IMR-90 (cell line): ENCODE data around the gene DHX29. TPM values are rescaled to one million over a fixed set of nuclear protein-coding genes. Genes with fewer than 3 reads are reported as not detected.

ENCODE experiments used
- ATAC-seq: fragments of 200-7000 bp; cut with Tn5 transposase; 2 replicates; pipeline ENCODE4 v1.9.1; 2020; ENCODE audit warnings: low read depth, mild to moderate bottlenecking, moderate library complexity
- BruUV-seq: library from RNA; stranded (reverse); fragments of 400-500 nt; replicated peaks from 2 replicates; lab custom pipeline; 2021; lab: Mats Ljungman, UMichigan
- CTCF ChIA-PET: fragments of 300-600 bp; formaldehyde crosslinking; extraction: SDS; loops from one replicate; lab custom pipeline; 2021; ENCODE audit warnings: antibody characterized with exemption; lab: Yijun Ruan, JAX
- POLR2A ChIA-PET: fragments of 300-600 bp; sonication (Branson Sonifier 250); formaldehyde crosslinking; loops from one replicate; lab custom pipeline; 2022; ENCODE audit warnings: antibody characterized with exemption; ENCODE audit not compliant: unreplicated experiment; lab: Charles Lee
- DNase-seq: peaks from one replicate; pipeline ENCODE4 v3.0.0; 2013
- H2AFZ ChIP-seq: replicated peaks from 2 replicates; pipeline ENCODE3; 2013; ENCODE audit warnings: low read length, mild to moderate bottlenecking; ENCODE audit not compliant: poor library complexity
- H2AK5ac ChIP-seq: 2 replicates; pipeline ENCODE4 v1.6.1; 2013; ENCODE audit warnings: low read depth, low read length, inconsistent platforms
- H2AK9ac ChIP-seq: replicated peaks from 2 replicates; pipeline ENCODE3; 2013; ENCODE audit warnings: mild to moderate bottlenecking, low read depth, low read length, moderate library complexity; ENCODE audit not compliant: poor library complexity
- H2BK120ac ChIP-seq: 2 replicates; pipeline ENCODE4 v1.6.1; 2013; ENCODE audit warnings: low read depth, low read length, inconsistent platforms
- H2BK15ac ChIP-seq: 3 replicates; pipeline ENCODE4 v1.6.1; 2013; ENCODE audit warnings: low read depth, low read length, inconsistent platforms
- H2BK20ac ChIP-seq: 2 replicates; pipeline ENCODE4 v1.6.1; 2013; ENCODE audit warnings: low read depth, mild to moderate bottlenecking, inconsistent platforms, low read length, moderate library complexity
- H2BK5ac ChIP-seq: 2 replicates; pipeline ENCODE4 v1.6.1; 2013; ENCODE audit warnings: mild to moderate bottlenecking, low read depth, low read length, inconsistent platforms; ENCODE audit not compliant: poor library complexity, severe bottlenecking
- H3K14ac ChIP-seq: replicated peaks from 2 replicates; pipeline ENCODE4 v1.6.1; 2013; ENCODE audit warnings: low read depth, low read length, inconsistent platforms
- H3K18ac ChIP-seq: 2 replicates; pipeline ENCODE4 v1.6.1; 2013; ENCODE audit warnings: low read depth, low read length, control low read depth
- H3K23ac ChIP-seq: 2 replicates; pipeline ENCODE4 v1.6.1; 2013; ENCODE audit warnings: low read depth, low read length, inconsistent platforms
- H3K27ac ChIP-seq: 2 replicates; pipeline ENCODE4 v1.5.1; 2013; ENCODE audit warnings: mild to moderate bottlenecking, control low read depth, low read length; ENCODE audit not compliant: insufficient read depth
- H3K27me3 ChIP-seq: 2 replicates; pipeline ENCODE4 v1.6.1; 2013; ENCODE audit warnings: low read length; ENCODE audit not compliant: control insufficient read depth, insufficient read depth
- H3K36me3 ChIP-seq: 2 replicates; pipeline ENCODE4 v1.6.1; 2013; ENCODE audit warnings: low read length, mixed read lengths; ENCODE audit not compliant: control insufficient read depth, insufficient read depth
- H3K4ac ChIP-seq: 2 replicates; pipeline ENCODE4 v1.6.1; 2013; ENCODE audit warnings: low read depth, low read length, inconsistent platforms
- H3K4me1 ChIP-seq: 2 replicates; pipeline ENCODE4 v1.6.1; 2013; ENCODE audit warnings: low read length, mixed read lengths; ENCODE audit not compliant: control insufficient read depth, insufficient read depth
- H3K4me2 ChIP-seq: 2 replicates; pipeline ENCODE4 v1.6.1; 2013; ENCODE audit warnings: low read depth, mild to moderate bottlenecking, control low read depth, low read length, moderate library complexity
- H3K4me3 ChIP-seq: 2 replicates; pipeline ENCODE4 v1.5.1; 2013; ENCODE audit warnings: low read depth, mild to moderate bottlenecking, control low read depth, low read length, moderate library complexity; ENCODE audit not compliant: insufficient read depth
- H3K56ac ChIP-seq: 2 replicates; pipeline ENCODE4 v1.6.1; 2013; ENCODE audit warnings: low read length, inconsistent platforms; ENCODE audit not compliant: insufficient read depth; ENCODE audit errors: extremely low read depth
- H3K79me1 ChIP-seq, 2 experiments: 2 replicates each; pipeline ENCODE4 v1.6.1; 2013; ENCODE audit warnings: low read length in 2 of 2, inconsistent platforms in 1 of 2, low read depth in 1 of 2
- H3K9ac ChIP-seq: 2 replicates; pipeline ENCODE4 v1.6.1; 2013; ENCODE audit warnings: low read depth, low read length, control low read depth
- H3K9me1 ChIP-seq: 2 replicates; pipeline ENCODE4 v1.6.1; 2013; ENCODE audit warnings: low read length, inconsistent platforms; ENCODE audit not compliant: insufficient read depth
- H3K9me3 ChIP-seq: 2 replicates; pipeline ENCODE4 v1.6.1; 2013; ENCODE audit warnings: low read length; ENCODE audit not compliant: control insufficient read depth, insufficient read depth
- H4K20me1 ChIP-seq: 2 replicates; pipeline ENCODE4 v1.6.1; 2013; ENCODE audit warnings: low read length, inconsistent platforms; ENCODE audit not compliant: insufficient read depth
- H4K5ac ChIP-seq: 2 replicates; pipeline ENCODE4 v1.6.1; 2013; ENCODE audit warnings: mild to moderate bottlenecking, low read depth, low read length, control low read depth
- H4K8ac ChIP-seq, 2 experiments: 2 replicates each; pipeline ENCODE4 v1.6.1; 2013; ENCODE audit warnings: low read depth in 2 of 2, low read length in 2 of 2, control low read depth in 1 of 2, inconsistent platforms in 1 of 2
- H4K91ac ChIP-seq: 2 replicates; pipeline ENCODE4 v1.6.1; 2013; ENCODE audit warnings: low read depth, low read length, inconsistent platforms; ENCODE audit not compliant: insufficient read depth
- BHLHE40 ChIP-seq: fragments of 150-350 bp; IDR thresholded peaks from 2 replicates; pipeline ENCODE4 v1.6.1; 2016; ENCODE audit warnings: mild to moderate bottlenecking, low read depth, low read length
- CEBPB ChIP-seq: IDR thresholded peaks from 2 replicates; pipeline ENCODE4 v1.6.1; 2012; ENCODE audit warnings: low read depth, low read length, improper control_type of control experiment
- FOS ChIP-seq: fragments of 150-350 bp; IDR thresholded peaks from 2 replicates; pipeline ENCODE4 v1.6.1; 2016; ENCODE audit warnings: low read depth, low read length
- MAZ ChIP-seq: IDR thresholded peaks from 2 replicates; pipeline ENCODE4 v1.6.1; 2012; ENCODE audit warnings: low read depth, mild to moderate bottlenecking, low read length, improper control_type of control experiment, moderate library complexity, borderline replicate concordance
- NFE2L2 ChIP-seq: fragments of 150-350 bp; IDR thresholded peaks from 2 replicates; pipeline ENCODE4 v1.6.1; 2016; ENCODE audit warnings: low read depth, mild to moderate bottlenecking, low read length
- POLR2A ChIP-seq: IDR thresholded peaks from 2 replicates; pipeline ENCODE4 v1.6.1; 2012; ENCODE audit warnings: mild to moderate bottlenecking, low read depth, low read length
- RAD21 ChIP-seq: IDR thresholded peaks from 2 replicates; pipeline ENCODE4 v1.6.1; 2012; ENCODE audit warnings: low read length, improper control_type of control experiment
- RFX5 ChIP-seq: IDR thresholded peaks from 2 replicates; pipeline ENCODE4 v1.8.0; 2012; ENCODE audit warnings: low read depth, mild to moderate bottlenecking, low read length, moderate library complexity
- WGBS, 2 experiments: methylation state at CpG; one replicate each; pipeline versions ENCODE4 v1.1.5 to v1.1.7; 2013; ENCODE audit warnings: missing lambda C conversion rate in 2 of 2; ENCODE audit not compliant: insufficient read length in 1 of 2; ENCODE audit errors: extremely low coverage in 2 of 2; 5-methylcytosine and 5-hydroxymethylcytosine counted together
- dilution Hi-C: fragments of 300-500 bp; cut with HindIII; formaldehyde crosslinking; loops from one replicate; pipeline ENCODE4 v1.14.3; 2018; ENCODE audit warnings: low sequenced_read_pairs; ENCODE audit not compliant: unreplicated experiment
- in situ Hi-C: fragments of 300-500 bp; cut with MboI; formaldehyde crosslinking; loops from 3 replicates; pipeline ENCODE4 v1.14.3; 2019; ENCODE audit warnings: low sequenced_read_pairs, inconsistent platforms, mixed read lengths
- intact Hi-C: fragments of 100-400 bp; cut with micrococcal nuclease; formaldehyde crosslinking; loops from 2 replicates; pipeline ENCODE4 v1.10.0; 2022
- polyA plus RNA-seq, 3 experiments: library from polyadenylated mRNA; depleted of rRNA; stranded (reverse); fragments of >200 nt; gene quantifications; 2 replicates each; pipeline ENCODE4 v1.2.3, GENCODE V29; 2012; ENCODE audit warnings: low replicate concordance in 1 of 3
- total RNA-seq: library from RNA; depleted of rRNA; stranded (reverse); fragments of >200 nt; gene quantifications from 2 replicates; pipeline ENCODE4 v1.2.3, GENCODE V29; 2012
- TF ChIP-seq, protein P1 (sequence below): conservative IDR thresholded peaks from 2 replicates; pipeline ENCODE4 v1.5.1; 2012; ENCODE audit warnings: mild to moderate bottlenecking, low read depth, low read length, improper control_type of control experiment
- TF ChIP-seq, protein P2 (sequence below): fragments of 150-350 bp; IDR thresholded peaks from 2 replicates; pipeline ENCODE4 v1.6.1; 2017; ENCODE audit warnings: mild to moderate bottlenecking, antibody characterized with exemption, low read length, low read depth
- TF ChIP-seq, protein P3 (sequence below): fragments of 150-350 bp; IDR thresholded peaks from 2 replicates; pipeline ENCODE4 v1.6.1; 2016; ENCODE audit warnings: low read depth, mild to moderate bottlenecking, low read length, moderate library complexity, borderline replicate concordance

Gene DHX29
- total and polyA plus RNA-seq, 2 of the 4 experiments (the other 2 are of a cell fraction), result 9.5 to 25.6 TPM

DNA sequence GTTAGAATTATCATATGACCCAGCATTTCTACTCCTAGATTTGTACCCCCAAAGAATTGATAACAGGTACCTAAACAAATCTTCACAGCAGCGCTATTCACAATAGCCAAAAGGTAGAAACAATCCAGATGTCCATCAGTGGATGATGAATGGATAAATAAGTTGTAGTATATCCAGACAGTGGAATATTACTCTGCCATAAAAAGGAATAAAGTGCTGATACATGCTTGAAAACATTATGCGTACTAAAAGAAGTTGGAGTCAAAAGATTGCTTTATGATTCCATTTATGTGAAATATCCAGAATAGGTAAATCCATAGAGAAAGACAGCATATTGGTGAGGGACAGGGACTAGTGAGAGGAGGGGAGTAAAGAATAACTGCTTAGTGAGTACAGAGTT, 26.3 kb upstream of the DHX29 start:
- Histone ChIP-seq H3K9me3 (no peaks in the 10 kb centered on the region), H3K36me3 (peaks cover 11% of the 10 kb centered on the region), H3K9ac (no peak overlapping the region), H3K56ac (no peak overlapping the region), H3K23ac (no peak overlapping the region), H3K27ac (no peak overlapping the region), H2AK9ac (no peak overlapping the region), H3K4ac (no peak overlapping the region), H4K8ac (no peak overlapping the region), H2BK15ac (no peak overlapping the region), H4K5ac (no peak overlapping the region), H3K9me1 (no peaks in the 10 kb centered on the region), H4K20me1 (peaks cover 3% of the 10 kb centered on the region; the same call in 1 of the 2 replicates), H3K4me3 (no peak overlapping the region), H3K4me2 (no peak overlapping the region), H3K18ac (no peak overlapping the region), H2BK120ac (no peak overlapping the region), H2AFZ (no peak overlapping the region), H2BK20ac (no peak overlapping the region), H3K27me3 (no peaks in the 10 kb centered on the region), H3K4me1 (no peaks in the 10 kb centered on the region), H2AK5ac (no peak overlapping the region), H3K14ac (no peak overlapping the region), H2BK5ac (no peak overlapping the region), H4K91ac (no peak overlapping the region), H3K79me1 (peaks cover 17 to 46% of the 10 kb centered on the region in 2 experiments; a peak in 3 of 4 replicates)
- dilution Hi-C loops (no loop called here), intact Hi-C loops (loop anchor here (10.0 kb wide), 1 partner anchor 581 kb away; no protein-coding TSS in a partner anchor), in situ Hi-C loops (loop anchor here (25.0 kb wide), 1 partner anchor 578 kb away; no protein-coding TSS in a partner anchor)
- CTCF ChIA-PET, result no interaction called here
- ATAC-seq (no peak), DNase-seq (no peak)
- no peak for TF ChIP-seq RFX5
- TF ChIP-seq MAZ, result no peak
- no peak for TF ChIP-seq NFE2L2
- TF ChIP-seq, protein P1, sequence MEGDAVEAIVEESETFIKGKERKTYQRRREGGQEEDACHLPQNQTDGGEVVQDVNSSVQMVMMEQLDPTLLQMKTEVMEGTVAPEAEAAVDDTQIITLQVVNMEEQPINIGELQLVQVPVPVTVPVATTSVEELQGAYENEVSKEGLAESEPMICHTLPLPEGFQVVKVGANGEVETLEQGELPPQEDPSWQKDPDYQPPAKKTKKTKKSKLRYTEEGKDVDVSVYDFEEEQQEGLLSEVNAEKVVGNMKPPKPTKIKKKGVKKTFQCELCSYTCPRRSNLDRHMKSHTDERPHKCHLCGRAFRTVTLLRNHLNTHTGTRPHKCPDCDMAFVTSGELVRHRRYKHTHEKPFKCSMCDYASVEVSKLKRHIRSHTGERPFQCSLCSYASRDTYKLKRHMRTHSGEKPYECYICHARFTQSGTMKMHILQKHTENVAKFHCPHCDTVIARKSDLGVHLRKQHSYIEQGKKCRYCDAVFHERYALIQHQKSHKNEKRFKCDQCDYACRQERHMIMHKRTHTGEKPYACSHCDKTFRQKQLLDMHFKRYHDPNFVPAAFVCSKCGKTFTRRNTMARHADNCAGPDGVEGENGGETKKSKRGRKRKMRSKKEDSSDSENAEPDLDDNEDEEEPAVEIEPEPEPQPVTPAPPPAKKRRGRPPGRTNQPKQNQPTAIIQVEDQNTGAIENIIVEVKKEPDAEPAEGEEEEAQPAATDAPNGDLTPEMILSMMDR, result no peak
- TF ChIP-seq FOS, result no peak
- no peak for TF ChIP-seq CEBPB
- TF ChIP-seq, protein P2, sequence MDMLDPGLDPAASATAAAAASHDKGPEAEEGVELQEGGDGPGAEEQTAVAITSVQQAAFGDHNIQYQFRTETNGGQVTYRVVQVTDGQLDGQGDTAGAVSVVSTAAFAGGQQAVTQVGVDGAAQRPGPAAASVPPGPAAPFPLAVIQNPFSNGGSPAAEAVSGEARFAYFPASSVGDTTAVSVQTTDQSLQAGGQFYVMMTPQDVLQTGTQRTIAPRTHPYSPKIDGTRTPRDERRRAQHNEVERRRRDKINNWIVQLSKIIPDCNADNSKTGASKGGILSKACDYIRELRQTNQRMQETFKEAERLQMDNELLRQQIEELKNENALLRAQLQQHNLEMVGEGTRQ, result no peak
- no peak for TF ChIP-seq BHLHE40
- TF ChIP-seq, protein P3, sequence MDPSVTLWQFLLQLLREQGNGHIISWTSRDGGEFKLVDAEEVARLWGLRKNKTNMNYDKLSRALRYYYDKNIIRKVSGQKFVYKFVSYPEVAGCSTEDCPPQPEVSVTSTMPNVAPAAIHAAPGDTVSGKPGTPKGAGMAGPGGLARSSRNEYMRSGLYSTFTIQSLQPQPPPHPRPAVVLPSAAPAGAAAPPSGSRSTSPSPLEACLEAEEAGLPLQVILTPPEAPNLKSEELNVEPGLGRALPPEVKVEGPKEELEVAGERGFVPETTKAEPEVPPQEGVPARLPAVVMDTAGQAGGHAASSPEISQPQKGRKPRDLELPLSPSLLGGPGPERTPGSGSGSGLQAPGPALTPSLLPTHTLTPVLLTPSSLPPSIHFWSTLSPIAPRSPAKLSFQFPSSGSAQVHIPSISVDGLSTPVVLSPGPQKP, result no peak
- TF ChIP-seq POLR2A, result no peak
- TF ChIP-seq RAD21, result no peak
- 100% methylated on average over 1 of the region's 2 CpGs; no CpG with 5 or more reads in 1 of the 2 experiments for whole genome bisulfite sequencing, 2 experiments
- no TSS peak for BruUV-seq
- POLR2A ChIA-PET, result no interaction called here
